Measurements from ENCODE around the gene RCC1.

- no peak for TF ChIP-seq CTCF (IDR thresholded peaks at IDR 0.05)
- TF ChIP-seq POLR2A (IDR thresholded peaks at IDR 0.05), result no peak
- TF ChIP-seq POLR2AphosphoS5 (IDR thresholded peaks at IDR 0.05), result no peak
- TF ChIP-seq EP300 (IDR thresholded peaks at IDR 0.05), result no peak
Measured at GRCh38 chr1:28540651-28541050, 34.8 kb downstream of the RCC1 start.

Data from suprapubic skin (tissue), 4 donors.